A549 (cell line): ENCODE data around the gene TM4SF5.

Source experiments
- MAZ ChIP-seq: fragments of 150-350 bp; IDR thresholded peaks from 2 replicates; pipeline ENCODE4 v1.6.1; 2014; ENCODE audit warnings: antibody characterized with exemption, low read depth, low read length, borderline replicate concordance
- MYC ChIP-seq: IDR thresholded peaks from 2 replicates; pipeline ENCODE4 v1.6.1; 2012; ENCODE audit warnings: mild to moderate bottlenecking, inconsistent platforms, low read length, improper control_type of control experiment, borderline replicate concordance
- POLR2A ChIP-seq: IDR thresholded peaks from 2 replicates; pipeline ENCODE4 v1.6.1; 2012; ENCODE audit warnings: mild to moderate bottlenecking, low read length
- TF ChIP-seq, protein P1 (sequence below): fragments of >200 bp; sonication (Bioruptor Twin); formaldehyde crosslinking; IDR thresholded peaks from 3 replicates; pipeline ENCODE4 v1.5.1; 2016

DNA sequence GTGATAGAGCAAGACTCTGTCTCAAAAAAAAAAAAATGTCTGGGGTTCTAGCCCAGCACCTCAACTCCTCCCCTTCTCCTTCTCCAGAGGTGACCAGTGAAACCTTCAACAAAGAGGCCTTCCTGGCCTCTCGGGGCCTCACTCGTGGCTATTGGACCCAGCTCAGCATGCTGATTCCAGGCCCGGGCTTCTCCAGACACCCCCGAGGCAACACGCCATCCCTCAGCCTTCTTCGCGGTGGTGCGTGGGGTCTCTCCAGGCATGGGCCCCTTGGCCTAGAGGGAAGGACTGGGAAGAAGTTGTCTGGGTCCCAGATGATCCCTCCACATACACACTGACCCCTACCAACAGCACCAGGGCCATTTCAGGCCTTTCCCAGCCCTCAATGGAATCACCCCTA lies 28.5 kb upstream of the TM4SF5 start:
- no peak for TF ChIP-seq MYC
- no peak for TF ChIP-seq MAZ
- TF ChIP-seq, protein P1, sequence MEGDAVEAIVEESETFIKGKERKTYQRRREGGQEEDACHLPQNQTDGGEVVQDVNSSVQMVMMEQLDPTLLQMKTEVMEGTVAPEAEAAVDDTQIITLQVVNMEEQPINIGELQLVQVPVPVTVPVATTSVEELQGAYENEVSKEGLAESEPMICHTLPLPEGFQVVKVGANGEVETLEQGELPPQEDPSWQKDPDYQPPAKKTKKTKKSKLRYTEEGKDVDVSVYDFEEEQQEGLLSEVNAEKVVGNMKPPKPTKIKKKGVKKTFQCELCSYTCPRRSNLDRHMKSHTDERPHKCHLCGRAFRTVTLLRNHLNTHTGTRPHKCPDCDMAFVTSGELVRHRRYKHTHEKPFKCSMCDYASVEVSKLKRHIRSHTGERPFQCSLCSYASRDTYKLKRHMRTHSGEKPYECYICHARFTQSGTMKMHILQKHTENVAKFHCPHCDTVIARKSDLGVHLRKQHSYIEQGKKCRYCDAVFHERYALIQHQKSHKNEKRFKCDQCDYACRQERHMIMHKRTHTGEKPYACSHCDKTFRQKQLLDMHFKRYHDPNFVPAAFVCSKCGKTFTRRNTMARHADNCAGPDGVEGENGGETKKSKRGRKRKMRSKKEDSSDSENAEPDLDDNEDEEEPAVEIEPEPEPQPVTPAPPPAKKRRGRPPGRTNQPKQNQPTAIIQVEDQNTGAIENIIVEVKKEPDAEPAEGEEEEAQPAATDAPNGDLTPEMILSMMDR, result no peak
- TF ChIP-seq POLR2A, result no peak
